Activated naive CD8-positive, alpha-beta T cell treated with anti-CD3 and anti-CD28 coated beads, Interleukin-2, amount 50 U/mL, for 24 hours (primary cell): ENCODE data around the gene UNC93A.
"Not testable (repeated sequence)": the region's sequence is repeated elsewhere in the genome, so short reads cannot be mapped to it uniquely, and the experiment has no call there.

Source experiments
- ATAC-seq: fragments of 150-1000 bp; cut with Tn5 transposase; one replicate; pipeline ENCODE4 v1.10.0; 2021
- DNase-seq: peaks from one replicate; pipeline ENCODE4 v3.0.0; 2021
- H3K27ac Mint-ChIP-seq: one replicate; pipeline ENCODE4 v1.8.0; 2021; ENCODE audit warnings: mild to moderate bottlenecking, mixed read lengths
- H3K27me3 Mint-ChIP-seq: one replicate; pipeline ENCODE4 v1.8.0; 2021; ENCODE audit warnings: mixed read lengths
- H3K36me3 Mint-ChIP-seq: one replicate; pipeline ENCODE4 v1.8.0; 2021; ENCODE audit warnings: low read depth, mixed read lengths
- H3K4me1 Mint-ChIP-seq: one replicate; pipeline ENCODE4 v1.8.0; 2021; ENCODE audit warnings: mixed read lengths
- H3K4me3 Mint-ChIP-seq: one replicate; pipeline ENCODE4 v1.8.0; 2021; ENCODE audit warnings: mild to moderate bottlenecking, moderate library complexity, mixed read lengths
- H3K9me3 Mint-ChIP-seq: one replicate; pipeline ENCODE4 v1.8.0; 2021; ENCODE audit warnings: mixed read lengths

Gene UNC93A

GRCh38 chr6:167266057-167266829 lies 24.9 kb upstream of the UNC93A start:
- not testable (repeated sequence) for DNase-seq, H3K27ac Mint-ChIP-seq, H3K36me3 Mint-ChIP-seq, H3K9me3 Mint-ChIP-seq, H3K4me1 Mint-ChIP-seq, ATAC-seq, H3K4me3 Mint-ChIP-seq
- H3K27me3 Mint-ChIP-seq: peaks cover 12% of the 10 kb centered on the region

- DNase-seq (no peak), ATAC-seq (no peak)
- H3K4me1 Mint-ChIP-seq: no peaks in the 10 kb centered on the region
- peaks cover 10% of the 10 kb centered on the region for H3K27me3 Mint-ChIP-seq
- no peak overlapping the region for H3K27ac Mint-ChIP-seq
- H3K36me3 Mint-ChIP-seq: no peaks in the 10 kb centered on the region
- no peaks in the 10 kb centered on the region for H3K9me3 Mint-ChIP-seq
- no peak overlapping the region for H3K4me3 Mint-ChIP-seq
Observed at GRCh38 chr6:167266830-167267555, 24.1 kb upstream of the UNC93A start.

DNA sequence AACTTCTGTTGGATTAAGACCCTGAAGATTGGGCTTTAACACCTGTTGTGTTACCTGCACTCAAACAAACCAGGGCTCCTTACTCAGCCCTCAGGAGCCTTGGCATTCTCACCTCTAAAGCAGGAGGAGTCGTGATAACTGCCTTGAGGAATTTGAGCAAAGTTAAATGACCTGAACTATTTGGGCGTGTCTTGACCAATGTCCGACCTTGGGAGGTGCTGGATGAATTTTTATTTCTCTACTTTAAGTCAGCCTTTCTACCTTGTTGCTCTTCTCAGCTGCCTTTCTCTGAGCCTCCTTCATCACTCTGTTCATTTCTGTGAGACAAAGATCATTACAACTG lies 23.6 kb upstream of the UNC93A start:
- H3K9me3 Mint-ChIP-seq, H3K27ac Mint-ChIP-seq, H3K36me3 Mint-ChIP-seq, H3K4me3 Mint-ChIP-seq, ATAC-seq, DNase-seq, H3K4me1 Mint-ChIP-seq: not testable (repeated sequence)
- peaks cover 10% of the 10 kb centered on the region for H3K27me3 Mint-ChIP-seq

- Mint-ChIP-seq H3K9me3 (no peaks in the 10 kb centered on the region), H3K36me3 (no peaks in the 10 kb centered on the region), H3K27me3 (peaks cover 10% of the 10 kb centered on the region), H3K4me3 (no peak overlapping the region), H3K4me1 (no peaks in the 10 kb centered on the region), H3K27ac (no peak overlapping the region)
- DNase-seq: no peak
- ATAC-seq: no peak
Observed at GRCh38 chr6:167267921-167268401, 23.2 kb upstream of the UNC93A start.

DNA sequence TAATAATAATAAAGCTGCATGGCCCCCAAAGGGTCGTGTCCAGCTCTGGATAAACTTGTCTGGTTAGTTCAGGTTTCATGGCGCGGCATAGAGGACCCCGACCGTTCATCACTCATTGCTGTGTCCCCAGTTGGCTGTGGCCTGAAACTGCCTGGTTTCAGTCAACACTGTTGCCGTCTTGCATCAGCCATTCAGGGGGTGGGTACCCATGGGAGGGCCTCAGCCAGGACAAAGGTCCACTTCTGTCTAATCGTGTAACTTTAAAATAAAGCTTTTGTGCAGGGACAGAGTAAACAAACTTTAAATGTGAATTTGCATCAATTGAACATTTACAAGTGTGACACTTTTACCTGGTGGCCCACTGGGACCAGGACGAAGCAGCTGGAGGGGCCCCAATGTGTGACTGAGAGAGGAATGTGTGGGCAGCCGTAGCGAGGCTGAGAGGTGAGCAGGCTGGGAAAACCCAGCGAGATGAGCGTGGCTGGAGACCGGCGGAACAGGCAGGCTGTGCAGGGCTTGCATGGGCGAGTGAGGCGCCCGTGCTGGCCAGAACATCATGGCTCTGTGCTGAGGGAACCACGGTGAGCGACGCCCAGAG lies 22.3 kb upstream of the UNC93A start:
- H3K27me3 Mint-ChIP-seq: peaks cover 7% of the 10 kb centered on the region
- ATAC-seq (no peak), DNase-seq (no peak)
- H3K4me1 Mint-ChIP-seq: no peaks in the 10 kb centered on the region
- H3K27ac Mint-ChIP-seq: no peak overlapping the region
- H3K9me3 Mint-ChIP-seq: no peaks in the 10 kb centered on the region
- no peaks in the 10 kb centered on the region for H3K36me3 Mint-ChIP-seq
- no peak overlapping the region for H3K4me3 Mint-ChIP-seq

DNA sequence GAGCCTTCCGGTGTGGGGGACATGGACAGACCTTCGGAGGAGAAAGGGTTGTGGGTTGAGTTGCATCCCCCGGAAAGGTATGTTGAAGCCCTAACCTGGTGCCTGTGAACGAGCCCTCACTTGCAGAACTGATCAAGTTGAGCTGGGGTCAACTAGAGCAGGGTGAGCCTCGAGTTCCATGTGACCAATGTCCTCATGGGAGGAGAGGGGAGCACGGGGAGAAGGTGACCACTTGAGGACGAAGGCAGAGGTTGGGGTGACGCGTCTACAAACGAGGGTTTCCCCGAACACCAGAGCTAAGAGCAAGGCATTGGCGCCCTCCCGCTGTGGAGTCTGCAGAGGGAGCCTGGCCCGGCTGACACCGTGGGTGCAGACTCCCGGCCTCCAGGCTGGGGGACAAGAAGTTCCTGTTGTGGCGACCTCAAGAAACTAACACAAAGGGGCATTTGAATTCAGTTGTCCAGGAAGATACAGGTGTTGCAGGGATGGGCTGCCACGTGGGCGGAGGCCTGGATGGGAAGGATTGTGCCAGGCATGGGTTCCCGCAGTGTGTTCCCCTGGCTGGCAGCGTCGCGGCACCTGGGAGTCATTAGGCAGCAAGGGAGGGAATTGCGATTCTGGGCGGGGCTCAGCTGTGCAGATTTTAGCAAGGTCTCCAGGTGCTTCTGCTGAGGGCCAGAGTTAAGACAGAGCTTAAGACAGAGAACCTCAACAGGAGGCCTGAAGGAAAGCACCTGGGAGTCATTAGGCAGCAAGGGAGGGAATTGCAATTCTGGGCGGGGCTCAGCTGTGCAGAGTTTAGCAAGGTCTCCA lies 20.4 kb upstream of the UNC93A start:
- no peak for DNase-seq
- Mint-ChIP-seq H3K4me3 (no peak overlapping the region), H3K27me3 (peaks cover 5% of the 10 kb centered on the region), H3K9me3 (no peaks in the 10 kb centered on the region), H3K27ac (no peak overlapping the region), H3K36me3 (no peaks in the 10 kb centered on the region), H3K4me1 (no peaks in the 10 kb centered on the region)
- no peak for ATAC-seq

DNA sequence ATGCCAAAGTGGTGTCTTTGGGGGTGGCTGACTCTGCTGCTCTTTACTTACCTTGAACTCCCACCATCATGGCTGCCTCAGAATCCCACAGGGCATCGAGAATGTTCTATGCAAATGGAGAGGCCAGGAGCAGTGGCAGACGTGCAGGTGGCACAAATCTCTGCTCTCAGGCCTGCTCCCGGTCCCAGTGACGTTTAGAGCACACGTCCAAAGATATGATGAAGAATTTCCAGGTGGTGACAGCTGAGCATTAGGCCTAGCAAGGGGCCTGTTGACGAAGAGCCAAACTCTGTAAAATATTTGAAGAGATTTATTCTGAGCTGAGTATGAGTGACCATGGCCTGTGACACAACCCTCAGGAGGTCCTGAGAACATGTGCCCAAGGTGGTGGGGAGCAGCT lies 19.0 kb upstream of the UNC93A start:
- DNase-seq (no peak), ATAC-seq (no peak)
- no peak overlapping the region for H3K4me3 Mint-ChIP-seq
- H3K27me3 Mint-ChIP-seq: peaks cover 3% of the 10 kb centered on the region
- H3K4me1 Mint-ChIP-seq: no peaks in the 10 kb centered on the region
- H3K36me3 Mint-ChIP-seq: no peaks in the 10 kb centered on the region
- H3K27ac Mint-ChIP-seq: no peak overlapping the region
- no peaks in the 10 kb centered on the region for H3K9me3 Mint-ChIP-seq

GRCh38 chr6:167272696-167273379 lies 18.3 kb upstream of the UNC93A start:
- Mint-ChIP-seq H3K4me1 (no peaks in the 10 kb centered on the region), H3K36me3 (no peaks in the 10 kb centered on the region), H3K4me3 (no peak overlapping the region), H3K9me3 (no peaks in the 10 kb centered on the region), H3K27me3 (peaks cover 5% of the 10 kb centered on the region), H3K27ac (no peak overlapping the region)
- DNase-seq: no peak
- no peak for ATAC-seq

- H3K4me1 Mint-ChIP-seq: no peaks in the 10 kb centered on the region
- peaks cover 8% of the 10 kb centered on the region for H3K27me3 Mint-ChIP-seq
- no peaks in the 10 kb centered on the region for H3K36me3 Mint-ChIP-seq
- no peak overlapping the region for H3K27ac Mint-ChIP-seq
- no peak for ATAC-seq
- no peak overlapping the region for H3K4me3 Mint-ChIP-seq
- DNase-seq: no peak
- H3K9me3 Mint-ChIP-seq: no peaks in the 10 kb centered on the region
Observed at GRCh38 chr6:167274270-167274669, 16.8 kb upstream of the UNC93A start.

DNA sequence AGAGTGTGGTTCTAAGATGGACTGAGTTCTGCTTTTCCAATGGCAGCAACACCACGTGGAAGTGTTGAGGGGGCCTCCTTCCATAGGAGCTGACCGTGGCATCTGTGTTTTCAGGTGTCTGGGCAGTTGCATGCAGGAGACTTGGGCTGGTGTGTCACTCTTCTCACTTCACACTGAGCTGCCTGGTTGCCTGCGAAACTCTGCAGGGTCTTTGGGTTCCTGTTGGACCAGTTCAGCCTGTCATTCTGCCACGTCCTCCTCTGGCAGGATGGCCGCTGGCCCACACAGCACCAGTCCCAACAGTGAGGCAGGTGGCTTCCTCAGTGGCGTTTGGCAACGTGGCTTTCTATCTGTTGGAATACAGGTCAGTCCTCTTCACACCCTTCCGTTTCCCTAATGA lies 16.1 kb upstream of the UNC93A start:
- no peak for ATAC-seq

DNA sequence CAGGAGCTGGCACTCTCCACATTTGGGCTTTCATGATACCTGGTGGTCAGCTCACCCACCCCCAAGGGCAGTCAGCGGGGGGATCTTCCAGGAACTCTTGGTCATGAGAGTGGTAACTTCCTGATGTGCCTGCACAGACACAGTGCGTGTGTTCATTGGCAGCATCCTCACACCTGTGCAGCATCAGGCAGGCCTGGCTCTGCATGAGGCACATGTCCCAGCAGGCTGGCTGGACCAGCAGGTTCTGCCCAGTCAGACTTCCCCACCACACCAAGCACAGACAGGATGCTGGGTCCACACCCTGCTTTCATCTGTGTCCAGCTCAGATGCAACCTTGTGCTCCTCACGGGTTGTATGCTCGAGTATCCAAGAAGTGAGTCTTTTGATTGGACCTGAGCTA lies 15.7 kb upstream of the UNC93A start:
- Mint-ChIP-seq H3K36me3 (no peaks in the 10 kb centered on the region), H3K27me3 (peaks cover 8% of the 10 kb centered on the region), H3K27ac (no peak overlapping the region), H3K4me3 (no peak overlapping the region), H3K4me1 (no peaks in the 10 kb centered on the region), H3K9me3 (no peaks in the 10 kb centered on the region)
- ATAC-seq: no peak
- no peak for DNase-seq

More for the DNA sequence above, 16.1 kb upstream of the UNC93A start:
- no peak for DNase-seq
- no peaks in the 10 kb centered on the region for H3K4me1 Mint-ChIP-seq
- peaks cover 8% of the 10 kb centered on the region for H3K27me3 Mint-ChIP-seq
- H3K9me3 Mint-ChIP-seq: no peaks in the 10 kb centered on the region
- H3K36me3 Mint-ChIP-seq: no peaks in the 10 kb centered on the region
- H3K4me3 Mint-ChIP-seq: no peak overlapping the region
- H3K27ac Mint-ChIP-seq: no peak overlapping the region

GRCh38 chr6:167276772-167277533 lies 14.2 kb upstream of the UNC93A start:
- Mint-ChIP-seq H3K27me3 (peaks cover 8% of the 10 kb centered on the region), H3K36me3 (no peaks in the 10 kb centered on the region), H3K27ac (no peak overlapping the region), H3K4me3 (no peak overlapping the region), H3K9me3 (no peaks in the 10 kb centered on the region), H3K4me1 (no peaks in the 10 kb centered on the region)
- no peak for DNase-seq
- ATAC-seq: no peak

DNA sequence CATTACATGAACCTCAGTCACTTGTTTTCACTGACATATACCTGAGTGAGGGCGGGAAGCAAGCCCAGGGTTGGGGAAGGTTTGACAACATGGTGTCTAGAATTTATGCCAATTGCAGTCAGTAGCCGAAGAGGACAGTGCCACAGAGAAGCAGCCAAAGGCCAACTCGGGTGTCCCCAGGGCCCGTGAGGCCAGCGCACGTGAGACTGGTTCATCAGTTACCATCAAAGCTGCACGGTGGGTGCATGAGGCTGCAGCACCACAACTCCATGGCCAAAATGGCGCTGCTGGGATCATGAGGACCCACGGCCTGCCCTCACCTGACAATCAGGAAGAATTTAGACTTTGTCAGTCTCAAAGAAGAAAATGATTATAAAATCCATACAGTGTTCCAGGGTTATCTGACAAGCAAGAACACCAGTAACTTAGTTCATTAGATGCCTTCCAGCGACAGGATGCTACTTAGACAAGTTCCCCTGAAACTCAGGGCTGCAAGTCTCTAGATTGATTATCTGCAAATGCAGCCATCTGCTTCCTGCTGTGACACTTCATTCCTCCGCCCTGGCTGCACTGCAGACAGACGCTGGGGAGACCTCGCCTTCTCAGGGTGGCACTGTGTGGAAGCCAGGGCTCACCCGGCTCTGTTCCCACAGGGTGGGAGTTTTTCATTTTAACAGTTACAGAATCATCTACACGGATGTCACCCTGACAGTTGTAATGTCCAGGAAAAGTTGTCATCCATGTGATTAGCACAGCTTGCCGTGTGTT lies 12.8 kb upstream of the UNC93A start:
- not testable (repeated sequence) for H3K4me1 Mint-ChIP-seq, H3K9me3 Mint-ChIP-seq, H3K36me3 Mint-ChIP-seq, H3K27ac Mint-ChIP-seq, H3K4me3 Mint-ChIP-seq, ATAC-seq, DNase-seq
- H3K27me3 Mint-ChIP-seq: peaks cover 11% of the 10 kb centered on the region
